NCI-H1436 treated with DMSO at 0.1 percent for 48 hours (cell line): Measurements from ENCODE around the gene SLC32A1.

Experiments
- DNase-seq: peaks from one replicate; lab custom pipeline; 2025; lab: John Stamatoyannopoulos, UW

Gene SLC32A1, protein sequence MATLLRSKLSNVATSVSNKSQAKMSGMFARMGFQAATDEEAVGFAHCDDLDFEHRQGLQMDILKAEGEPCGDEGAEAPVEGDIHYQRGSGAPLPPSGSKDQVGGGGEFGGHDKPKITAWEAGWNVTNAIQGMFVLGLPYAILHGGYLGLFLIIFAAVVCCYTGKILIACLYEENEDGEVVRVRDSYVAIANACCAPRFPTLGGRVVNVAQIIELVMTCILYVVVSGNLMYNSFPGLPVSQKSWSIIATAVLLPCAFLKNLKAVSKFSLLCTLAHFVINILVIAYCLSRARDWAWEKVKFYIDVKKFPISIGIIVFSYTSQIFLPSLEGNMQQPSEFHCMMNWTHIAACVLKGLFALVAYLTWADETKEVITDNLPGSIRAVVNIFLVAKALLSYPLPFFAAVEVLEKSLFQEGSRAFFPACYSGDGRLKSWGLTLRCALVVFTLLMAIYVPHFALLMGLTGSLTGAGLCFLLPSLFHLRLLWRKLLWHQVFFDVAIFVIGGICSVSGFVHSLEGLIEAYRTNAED

DNA sequence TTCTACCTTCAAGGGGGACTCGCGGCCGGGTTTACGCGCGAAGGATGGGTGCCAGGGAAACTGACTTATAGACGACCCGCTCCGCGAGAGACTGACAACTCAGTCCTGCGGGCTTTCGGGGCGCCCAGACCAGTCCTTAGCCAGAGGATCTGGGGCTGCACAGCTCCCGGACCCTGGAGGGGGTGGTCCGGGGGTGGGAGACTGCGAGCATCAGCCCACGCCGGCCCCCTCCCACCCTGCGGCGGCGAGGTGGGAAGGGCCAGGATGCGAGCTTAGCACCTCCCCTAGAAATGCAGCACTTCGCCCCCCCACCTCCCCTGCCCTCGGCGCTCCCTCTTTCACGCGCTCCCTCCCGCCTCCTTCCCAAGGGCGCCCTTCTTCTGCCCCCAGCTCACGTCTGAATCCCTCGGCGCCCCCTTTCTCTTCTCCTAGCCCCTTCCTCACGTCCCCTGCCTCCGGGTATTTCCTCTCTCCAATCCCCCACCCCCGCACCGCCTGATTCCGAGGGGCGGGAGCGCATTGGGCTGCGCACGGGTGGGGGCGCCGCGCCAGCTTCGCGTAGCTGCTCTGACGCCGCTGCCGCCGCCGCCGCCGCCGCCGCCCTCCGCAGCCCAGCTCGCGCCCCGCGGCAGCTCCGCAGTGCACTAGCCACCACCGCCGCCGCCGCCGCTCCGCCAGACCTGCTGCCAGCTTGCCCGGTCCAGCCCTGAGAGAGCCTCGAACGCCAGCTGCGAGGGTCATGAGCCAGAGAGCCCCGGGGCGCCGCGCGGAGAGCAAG lies at the start of gene SLC32A1:
TSS of gene SLC32A1 (plus strand) at position 639 of the 778 bp plus-strand sequence. CDS start 239 bp downstream, outside the sequence.
- DNase-seq = no peak

DNA sequence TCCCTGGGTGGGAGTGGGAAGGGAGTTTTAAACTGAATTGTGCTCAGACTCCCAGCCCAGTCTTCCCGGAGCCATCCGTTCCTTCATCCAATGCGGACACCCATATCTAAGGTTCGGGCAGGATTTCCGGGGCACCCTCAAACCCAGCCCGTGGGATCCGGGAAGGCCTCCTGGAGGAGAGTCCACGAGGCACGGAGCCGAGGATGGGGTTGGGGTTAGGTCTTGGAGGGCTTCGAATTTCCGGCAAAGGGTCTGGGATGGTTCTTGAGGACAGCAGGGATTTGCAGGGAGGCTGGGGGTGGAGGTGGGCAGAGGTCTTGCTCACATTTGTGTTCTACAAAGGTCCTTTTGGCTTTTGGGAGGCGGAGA lies 49.5 kb upstream of the SLC32A1 start:
- DNase-seq = no peak

DNA sequence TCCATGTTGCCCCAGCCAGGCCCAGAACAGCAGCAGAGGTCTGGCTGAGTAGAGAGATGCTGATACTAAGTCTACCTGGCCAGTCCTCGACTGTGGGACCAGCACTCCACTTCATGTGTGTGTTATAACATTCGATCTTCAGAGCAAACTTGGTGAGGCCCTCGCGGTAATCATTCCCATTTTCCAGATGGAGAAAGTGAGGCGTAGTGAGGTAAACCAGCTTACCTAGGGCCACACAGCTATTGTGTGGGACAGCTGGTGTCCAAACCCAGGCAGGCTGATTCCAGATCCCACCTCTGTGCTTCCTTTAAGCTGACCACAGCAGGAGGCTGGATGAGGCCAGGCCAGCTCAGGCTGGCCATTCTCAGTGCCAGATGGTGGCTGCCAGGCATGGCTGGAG lies 47.7 kb upstream of the SLC32A1 start:
- no peak for DNase-seq

DNA sequence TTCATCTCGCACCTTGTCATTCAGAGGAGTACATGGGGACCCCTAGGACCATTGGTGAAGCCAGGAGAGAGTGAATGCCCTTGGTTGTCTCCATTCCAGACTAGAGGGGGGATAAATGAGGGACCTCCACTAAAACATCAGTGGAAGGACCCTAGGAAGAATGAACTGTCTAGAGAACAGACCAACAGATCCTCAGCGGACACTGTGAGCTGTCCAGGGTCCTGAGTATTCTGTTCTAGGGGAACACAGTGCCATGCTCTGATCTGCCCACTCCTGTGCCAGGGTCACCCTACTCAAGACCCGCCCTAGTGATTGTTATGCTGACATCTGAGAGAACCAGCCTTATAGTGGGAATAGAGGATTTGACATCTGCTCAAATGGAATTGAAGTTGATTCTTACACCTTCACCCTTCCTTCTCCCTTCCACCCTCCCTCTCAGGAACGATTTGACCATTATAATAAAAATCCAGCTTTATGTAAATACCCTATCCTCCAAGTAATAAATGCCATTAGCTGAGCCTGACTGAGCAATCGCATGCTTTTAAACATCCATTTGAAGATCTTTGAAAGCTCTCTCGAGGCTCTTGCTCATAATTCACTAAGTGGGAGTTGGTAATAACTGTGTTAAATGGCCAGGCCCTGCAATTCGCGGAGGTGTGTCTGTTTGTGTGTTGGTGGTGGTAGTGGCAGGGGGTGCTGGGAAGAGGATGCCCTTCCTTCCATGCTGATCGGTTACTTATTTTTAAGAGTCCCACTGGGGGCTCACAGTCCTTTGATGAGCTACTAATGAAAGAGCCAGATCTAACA lies 43.6 kb upstream of the SLC32A1 start:
- DNase-seq = peak; percentile 88

DNA sequence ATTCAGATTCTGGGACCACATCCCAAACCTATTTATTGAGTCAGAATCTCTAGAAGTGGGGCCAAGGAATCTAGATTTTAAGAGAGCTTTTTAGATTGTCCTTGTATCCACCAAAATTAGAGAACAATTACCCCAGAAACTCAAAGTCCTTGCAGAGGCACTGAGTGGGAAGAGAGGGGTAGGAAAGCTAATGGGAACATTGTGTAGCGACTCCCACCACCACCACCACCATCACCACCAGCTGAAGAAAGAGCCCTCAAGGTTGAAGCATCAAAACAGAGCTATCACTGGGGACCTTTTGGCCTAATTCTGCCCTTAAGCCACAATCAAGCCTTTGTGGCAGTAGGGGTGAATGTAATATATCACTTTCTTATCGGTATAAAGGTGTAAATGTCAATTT lies 39.0 kb upstream of the SLC32A1 start:
- no peak for DNase-seq

DNA sequence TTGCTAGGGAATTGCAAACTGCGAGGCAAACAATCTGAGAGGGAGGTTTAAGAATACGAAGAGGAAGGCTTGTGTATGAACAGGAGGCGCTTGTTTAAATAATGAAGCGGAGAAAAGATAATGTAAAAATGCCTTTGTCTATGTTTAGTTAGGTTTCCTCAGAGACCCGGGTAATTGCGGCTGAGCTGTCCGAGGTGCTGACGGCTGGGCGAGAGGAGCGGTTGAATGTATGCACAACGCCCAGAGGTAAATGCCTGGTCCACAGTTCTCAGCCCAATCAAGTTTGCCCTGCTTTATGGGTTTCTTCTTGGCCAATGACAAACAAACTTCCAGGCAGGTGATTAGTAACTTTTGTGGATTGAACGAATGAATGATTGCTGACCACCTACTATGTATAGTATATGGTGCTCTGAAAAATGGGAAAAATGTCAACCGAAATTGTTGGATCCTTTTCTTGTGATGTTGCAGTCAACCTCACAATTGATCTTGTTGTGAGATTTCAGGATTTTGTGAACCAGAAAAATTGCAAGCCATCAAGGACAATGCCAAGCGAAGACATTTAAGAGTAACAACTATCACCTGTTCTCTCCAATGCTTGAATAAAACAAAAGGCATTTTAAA lies 38.3 kb upstream of the SLC32A1 start:
- DNase-seq = no peak

DNA sequence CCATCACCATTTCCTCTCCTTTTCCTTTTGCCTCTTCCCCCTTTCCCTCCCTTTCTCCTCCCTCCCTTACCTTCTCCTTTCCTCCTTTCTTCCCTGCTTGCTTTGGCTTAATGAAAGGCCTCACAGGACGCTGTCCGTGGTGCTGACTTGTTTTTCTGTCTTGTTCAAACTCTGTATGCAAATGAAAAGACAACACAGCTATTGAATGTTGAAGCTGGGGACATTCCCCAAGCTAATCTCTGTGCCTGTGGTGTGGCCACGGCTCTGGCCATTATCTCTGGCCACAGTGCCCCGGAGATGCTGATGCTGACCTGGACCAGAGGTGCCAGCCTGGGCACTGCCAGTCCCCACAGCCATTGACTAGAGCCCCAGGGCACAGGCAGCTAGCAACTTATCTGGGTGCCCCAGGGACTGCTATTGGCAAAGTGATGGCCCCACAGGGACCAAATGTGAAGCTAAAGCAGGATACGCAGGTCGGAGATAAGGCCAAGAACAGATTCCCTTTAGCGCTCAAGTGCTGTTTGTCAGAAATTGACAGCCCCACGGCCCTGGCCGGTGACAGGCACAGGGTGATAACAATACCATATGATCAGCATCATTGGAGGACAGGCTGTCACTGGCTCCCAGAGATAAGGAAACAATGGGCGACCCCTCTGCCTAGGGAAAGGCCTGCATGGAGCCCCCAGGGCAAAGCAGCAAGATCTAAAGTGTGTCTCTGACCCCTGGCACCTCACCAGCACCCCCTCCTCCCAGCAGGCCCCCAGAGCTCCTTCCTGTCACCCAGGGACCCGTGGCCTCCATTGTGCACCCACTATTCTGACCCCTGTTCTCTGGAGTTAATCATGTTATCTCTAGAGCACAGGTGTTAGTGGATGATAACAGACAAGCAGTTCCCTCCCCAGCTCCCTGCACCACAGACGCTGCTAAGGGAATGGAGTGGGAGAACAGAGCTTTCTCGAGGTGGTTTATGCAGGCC lies 31.6 kb upstream of the SLC32A1 start:
- DNase-seq = no peak

DNA sequence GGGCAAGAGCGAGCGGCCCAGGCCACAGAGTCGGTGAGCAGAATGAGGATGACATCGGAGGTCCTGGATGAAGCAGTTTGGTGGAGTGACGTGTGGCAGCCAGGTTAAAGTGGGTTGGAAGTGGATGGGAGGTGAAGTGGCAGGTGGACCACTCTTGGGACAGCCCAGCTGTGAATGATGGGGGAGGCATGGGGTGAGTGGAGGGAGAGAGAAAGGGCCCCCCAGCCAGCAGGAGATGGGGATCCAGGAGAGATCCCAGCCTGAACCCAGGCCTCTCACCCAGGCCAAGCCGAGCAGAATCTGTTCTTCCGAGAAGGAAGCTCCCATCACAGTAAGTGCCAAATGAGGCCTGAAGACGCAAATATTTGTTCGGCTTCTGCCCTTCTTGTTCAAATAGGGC lies 27.0 kb upstream of the SLC32A1 start:
- no peak for DNase-seq

DNA sequence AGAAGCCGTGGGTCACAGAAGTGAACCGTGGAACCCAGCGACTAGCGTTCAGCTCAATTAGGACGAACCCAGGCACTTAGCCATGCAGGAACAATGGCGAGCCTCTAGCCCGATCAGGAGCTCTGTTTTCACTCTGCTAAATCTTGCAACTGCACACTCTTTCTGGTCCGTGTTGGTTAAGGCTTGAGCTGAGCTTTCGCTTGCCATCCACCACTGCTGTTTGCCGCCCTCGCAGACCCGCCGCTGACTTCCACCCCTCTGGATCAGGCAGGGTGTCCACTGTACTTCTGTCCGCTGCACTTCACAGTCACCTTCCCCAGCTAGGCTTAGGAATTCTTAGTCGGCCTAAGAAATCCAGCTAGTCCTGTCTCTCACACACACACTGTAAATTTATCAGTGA lies 25.7 kb upstream of the SLC32A1 start:
- DNase-seq = no peak

DNA sequence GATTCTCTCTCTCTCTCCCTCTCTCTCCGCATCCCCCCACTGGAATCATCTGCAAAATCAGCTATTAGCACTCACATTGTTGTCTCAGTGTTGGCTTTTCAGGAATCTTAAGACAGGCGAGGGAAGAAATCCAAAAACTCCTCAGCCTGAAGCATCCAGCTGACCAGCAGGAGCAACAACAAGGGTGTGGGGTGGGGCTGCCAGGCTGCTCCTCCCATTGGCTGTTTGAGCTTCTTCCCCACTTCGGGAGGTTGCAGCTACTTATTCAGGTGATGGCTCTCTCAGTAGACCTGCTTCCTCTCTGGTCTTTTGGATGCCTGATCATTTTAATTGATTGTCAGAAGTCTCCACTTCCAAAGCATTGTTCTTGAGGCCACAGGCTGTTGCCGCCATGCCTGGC lies 24.1 kb upstream of the SLC32A1 start:
- DNase-seq = no peak

DNA sequence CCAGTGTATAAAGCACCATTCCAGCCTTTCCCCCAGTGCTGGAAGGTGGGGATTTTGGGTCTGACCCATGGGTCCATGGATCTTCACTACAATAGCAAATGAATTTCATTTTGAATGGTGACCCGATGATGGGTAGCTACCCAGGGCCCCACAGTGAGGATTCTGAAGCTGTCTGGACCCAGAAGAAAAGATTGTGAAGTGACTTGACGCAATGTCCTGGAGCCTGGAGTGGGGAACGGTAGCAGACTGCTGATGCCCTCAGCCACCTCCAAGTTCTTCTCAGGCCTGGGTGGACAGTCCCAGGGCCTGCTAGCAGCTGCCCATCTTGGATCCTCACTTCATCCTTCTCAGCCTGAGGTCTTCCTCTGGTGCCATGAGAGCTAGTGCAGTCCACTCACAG lies 23.4 kb upstream of the SLC32A1 start:
- no peak for DNase-seq

DNA sequence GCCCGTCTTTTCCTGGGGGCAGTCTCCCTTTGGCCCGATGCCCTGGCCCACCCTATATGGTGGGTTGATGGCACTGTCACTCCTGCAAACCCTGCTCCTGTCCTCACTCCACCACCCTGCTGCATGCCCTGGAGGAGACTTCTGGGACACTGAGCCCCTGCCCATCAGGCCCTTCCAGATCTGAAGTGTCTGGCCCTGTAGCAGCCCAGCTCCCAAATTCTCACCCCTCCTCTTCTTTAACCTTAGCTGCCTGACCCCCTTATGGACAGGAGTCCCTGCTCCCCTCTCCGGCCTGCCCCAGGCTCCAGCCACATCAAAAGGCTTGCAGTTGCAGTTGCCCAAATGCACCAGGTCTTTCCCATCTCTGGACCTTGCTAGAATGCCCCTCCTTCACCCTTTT lies 20.8 kb upstream of the SLC32A1 start:
- DNase-seq = no peak

DNA sequence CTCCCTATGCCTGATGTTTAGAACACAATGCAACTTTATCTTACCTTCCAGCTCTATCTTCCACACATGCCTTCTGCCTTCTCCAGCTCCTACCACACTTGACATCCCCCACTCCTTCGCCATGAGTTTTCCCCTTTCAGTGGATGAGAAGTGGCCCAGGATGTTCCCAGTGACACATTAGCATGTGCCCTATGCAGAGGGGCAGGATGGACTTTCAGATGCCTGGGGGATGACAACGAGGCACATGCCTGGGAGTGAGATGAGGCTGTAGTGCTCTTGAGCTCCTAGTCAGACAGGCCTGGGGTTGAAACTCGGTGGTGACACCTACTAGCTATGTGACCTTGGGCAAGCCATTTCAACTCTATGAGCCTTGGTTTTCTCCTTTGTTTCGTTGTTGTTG lies 20.1 kb upstream of the SLC32A1 start:
- no peak for DNase-seq

DNA sequence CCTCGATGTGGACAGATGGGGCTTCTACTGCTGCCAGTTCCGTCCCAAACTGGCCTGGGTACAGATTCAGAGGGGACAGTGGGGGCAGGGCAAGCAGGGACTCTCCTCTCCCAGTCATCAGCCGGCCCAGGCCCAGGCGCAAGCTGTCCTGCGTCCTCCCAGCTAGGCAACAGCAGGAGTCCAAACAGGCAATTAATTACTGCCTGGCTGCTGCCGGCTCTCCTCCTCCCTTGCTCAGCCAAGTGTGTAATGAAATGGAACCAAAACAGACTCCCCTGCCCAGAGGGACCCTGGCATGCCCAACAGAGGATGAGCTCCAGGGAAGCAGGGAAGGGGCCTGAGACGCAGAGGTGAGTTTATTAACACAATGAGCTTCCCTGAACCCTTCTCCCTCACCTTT lies 17.8 kb upstream of the SLC32A1 start:
- no peak for DNase-seq

DNA sequence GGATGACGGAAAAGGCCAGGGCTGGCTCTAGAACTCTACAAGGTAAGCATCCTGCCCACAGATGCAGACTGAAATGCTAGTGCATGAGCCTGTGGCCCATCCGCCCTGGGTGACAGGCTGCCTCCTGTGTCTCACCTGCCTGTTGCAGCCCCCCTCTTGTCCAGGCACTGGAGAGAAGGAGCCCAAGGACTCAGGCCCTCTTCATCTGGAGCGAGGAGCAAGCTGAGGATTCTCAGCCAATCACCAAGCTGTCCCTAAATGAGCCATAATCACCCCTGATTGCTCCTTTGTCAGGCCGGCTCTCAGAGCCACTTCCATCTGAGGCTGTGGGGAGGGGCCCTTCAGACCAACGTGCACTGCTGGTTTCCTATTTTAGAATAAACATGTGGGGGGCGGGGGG lies 10.0 kb upstream of the SLC32A1 start:
- DNase-seq = peak; percentile 94

DNA sequence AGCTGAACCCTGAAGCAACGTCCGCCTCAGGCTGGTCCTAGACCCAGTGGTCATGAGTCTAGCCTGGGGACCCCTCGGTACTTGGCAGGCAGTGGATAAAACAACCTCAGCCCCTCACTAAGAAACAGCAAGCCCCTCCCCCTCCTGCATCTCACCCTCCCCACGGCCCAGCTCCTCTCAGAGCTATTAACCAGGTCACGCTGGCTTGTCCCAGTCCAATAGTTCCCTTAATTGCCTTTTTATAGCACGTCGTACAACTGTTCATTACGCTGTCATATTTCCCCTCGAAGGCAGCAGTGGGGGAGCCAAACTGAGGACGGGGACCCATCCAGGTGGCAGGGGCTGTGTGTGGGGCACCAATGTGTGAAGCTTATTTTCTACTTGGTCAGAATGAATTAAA lies 8.6 kb upstream of the SLC32A1 start:
- DNase-seq = peak; percentile 26

DNA sequence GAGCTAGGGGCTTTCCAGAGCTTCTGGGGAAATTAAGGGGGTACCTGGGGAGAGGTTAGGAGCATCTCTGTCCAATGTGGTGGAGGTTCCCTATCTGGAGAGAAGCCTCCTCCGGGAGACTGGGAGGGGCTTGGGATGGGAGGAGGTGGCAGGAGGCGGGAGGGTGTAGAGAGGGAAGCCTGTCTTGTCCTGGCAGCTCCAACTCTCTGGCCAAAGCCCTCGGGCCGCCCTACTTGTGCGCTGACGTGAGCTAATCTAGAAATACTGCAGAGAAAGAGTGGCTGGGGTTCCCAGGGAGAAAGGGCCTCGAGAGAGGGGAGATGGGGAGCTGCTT lies 1.6 kb upstream of the SLC32A1 start:
- no peak for DNase-seq

DNA sequence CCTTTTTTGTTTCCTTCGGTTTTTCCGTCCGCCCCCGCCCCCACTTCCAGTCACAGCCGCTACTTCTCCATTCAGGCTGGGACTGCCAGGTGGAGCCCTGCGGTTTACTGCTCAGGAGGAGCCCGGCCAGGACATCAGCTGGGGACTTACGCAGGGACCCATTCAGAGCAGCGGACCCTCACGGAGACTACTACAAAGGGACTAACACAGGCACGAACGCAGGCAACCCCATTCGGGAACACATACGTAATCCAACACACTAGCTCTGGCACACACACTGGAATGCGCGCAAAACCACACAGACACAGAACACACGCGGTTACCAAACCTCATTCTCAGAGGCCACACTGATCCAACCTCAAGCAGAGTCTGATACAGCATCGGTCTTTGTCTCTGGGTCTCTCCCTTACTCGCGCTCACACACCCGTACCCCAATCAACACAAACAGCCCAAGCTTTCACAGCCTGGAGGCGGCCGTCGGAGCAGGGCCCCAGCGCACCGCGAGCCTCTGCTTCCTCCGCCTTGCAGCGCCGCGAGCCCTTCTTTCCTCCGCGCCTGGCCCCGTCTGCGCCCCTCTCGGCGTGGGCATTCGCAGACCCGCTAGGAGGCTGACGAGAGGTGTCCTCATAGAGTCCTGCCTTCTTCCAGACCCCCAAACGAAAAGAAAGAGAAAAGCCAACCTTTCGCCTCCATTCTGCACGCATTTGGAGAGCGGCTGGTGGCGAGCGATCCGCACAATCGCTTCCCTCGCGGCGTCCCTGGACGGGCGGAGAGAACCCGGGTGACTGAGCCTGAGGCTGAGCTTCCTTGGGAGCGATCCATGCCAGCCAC lies 1.1 kb upstream of the SLC32A1 start:
- DNase-seq = no peak

DNA sequence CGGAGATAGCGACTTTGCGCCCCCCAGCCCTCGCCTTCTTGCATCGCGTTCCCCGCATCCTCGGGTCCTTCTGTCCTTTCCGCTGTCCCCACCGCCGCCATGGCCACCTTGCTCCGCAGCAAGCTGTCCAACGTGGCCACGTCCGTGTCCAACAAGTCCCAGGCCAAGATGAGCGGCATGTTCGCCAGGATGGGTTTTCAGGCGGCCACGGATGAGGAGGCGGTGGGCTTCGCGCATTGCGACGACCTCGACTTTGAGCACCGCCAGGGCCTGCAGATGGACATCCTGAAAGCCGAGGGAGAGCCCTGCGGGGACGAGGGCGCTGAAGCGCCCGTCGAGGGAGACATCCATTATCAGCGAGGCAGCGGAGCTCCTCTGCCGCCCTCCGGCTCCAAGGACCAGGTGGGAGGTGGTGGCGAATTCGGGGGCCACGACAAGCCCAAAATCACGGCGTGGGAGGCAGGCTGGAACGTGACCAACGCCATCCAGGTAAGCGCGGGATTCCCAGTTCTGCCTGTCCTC lies 401 bp downstream of the SLC32A1 start:
- DNase-seq = no peak
